Measurements from ENCODE around the gene LRBA.

LRBA gene

DNA sequence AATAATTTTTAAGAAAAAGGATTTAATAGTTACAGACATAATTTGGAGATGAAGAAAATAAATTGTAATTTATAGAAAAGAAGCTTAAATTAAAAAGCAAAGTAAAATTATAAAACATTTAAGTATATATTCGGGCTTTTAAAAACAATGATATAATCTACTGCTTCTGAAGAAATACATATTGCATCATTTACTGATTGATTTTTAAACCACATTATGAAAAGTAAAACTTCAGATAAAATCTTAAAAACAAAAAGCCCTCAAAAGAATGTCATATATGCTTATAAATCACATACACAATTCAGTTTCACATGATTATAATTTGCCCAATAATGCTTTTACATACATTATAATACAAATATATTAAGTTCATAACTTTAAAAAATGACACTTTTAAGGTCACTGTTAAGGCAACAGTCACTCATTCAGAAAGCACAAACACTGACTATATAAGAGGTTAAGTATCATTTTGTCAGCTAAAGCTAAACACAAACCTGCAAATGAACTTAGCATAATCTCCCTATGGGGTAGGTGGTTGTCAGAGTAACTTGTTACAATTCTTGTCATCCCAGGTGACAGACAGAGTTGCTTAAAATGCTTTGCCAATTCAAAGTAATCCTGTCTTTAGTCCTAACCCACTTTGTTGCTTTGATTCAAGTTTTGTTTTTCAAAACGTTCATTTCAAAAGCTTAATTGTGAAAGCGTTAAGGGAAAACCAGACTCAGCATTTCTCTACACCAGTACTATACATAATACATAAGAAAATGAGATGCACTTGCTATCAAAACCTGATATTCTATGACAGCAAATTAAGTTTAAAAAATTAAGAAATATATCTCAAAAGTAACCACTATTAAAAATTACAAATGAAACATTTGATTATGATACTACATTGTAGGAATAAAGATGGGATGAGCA lies 523.7 kb downstream of the LRBA start:
- H3K27ac ChIP-seq = no peak overlapping the region
- TF ChIP-seq, protein P1, sequence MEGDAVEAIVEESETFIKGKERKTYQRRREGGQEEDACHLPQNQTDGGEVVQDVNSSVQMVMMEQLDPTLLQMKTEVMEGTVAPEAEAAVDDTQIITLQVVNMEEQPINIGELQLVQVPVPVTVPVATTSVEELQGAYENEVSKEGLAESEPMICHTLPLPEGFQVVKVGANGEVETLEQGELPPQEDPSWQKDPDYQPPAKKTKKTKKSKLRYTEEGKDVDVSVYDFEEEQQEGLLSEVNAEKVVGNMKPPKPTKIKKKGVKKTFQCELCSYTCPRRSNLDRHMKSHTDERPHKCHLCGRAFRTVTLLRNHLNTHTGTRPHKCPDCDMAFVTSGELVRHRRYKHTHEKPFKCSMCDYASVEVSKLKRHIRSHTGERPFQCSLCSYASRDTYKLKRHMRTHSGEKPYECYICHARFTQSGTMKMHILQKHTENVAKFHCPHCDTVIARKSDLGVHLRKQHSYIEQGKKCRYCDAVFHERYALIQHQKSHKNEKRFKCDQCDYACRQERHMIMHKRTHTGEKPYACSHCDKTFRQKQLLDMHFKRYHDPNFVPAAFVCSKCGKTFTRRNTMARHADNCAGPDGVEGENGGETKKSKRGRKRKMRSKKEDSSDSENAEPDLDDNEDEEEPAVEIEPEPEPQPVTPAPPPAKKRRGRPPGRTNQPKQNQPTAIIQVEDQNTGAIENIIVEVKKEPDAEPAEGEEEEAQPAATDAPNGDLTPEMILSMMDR (conservative IDR thresholded peaks at IDR 0.05) = no peak

GRCh38 chr4:150482581-150482980 lies 532.5 kb downstream of the LRBA start:
- TF ChIP-seq, protein P1 (conservative IDR thresholded peaks at IDR 0.05) = no peak

DNA sequence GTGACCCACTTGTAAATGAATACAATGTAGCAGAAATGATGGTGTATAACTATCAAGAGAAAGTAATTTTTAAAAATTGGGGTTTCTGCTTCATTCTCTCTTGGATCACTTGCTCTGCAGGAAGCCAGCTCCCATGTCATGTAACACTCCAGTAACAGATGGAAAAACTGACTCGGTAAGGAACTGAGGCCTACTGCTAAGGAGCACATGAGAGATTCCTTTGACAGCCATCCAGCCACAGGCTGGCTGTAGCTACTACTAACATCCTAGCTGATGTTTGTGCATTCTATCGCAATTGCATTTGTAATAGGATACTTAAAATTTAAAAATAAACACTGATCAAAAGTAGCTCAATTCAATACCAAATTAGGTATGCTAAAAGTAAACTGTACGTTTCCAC lies 535.4 kb downstream of the LRBA start:
- H3K27ac ChIP-seq = no peak overlapping the region
- TF ChIP-seq, protein P1 (conservative IDR thresholded peaks at IDR 0.05) = no peak

More at GRCh38 chr4:150482581-150482980, 532.5 kb downstream of the LRBA start:
- no peak overlapping the region for H3K27ac ChIP-seq

DNA sequence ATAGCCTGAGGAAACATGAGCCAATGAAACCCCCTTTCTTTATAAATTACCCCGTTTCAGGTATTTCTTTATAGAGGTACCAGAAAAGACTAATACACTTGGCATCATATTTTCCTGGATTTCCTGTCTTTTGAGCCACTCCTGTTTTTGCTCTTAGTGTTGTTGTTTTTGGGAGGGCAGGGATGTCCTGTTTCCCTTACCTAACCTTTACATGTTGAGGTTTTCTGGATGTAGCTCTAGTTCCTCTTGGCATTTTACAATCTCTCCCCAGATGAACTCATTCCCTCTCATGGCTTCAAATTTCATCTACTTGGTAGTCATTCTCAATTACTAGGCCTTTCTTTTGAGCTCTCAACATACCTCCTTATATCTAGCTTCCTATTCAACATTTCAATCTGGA lies 537.2 kb downstream of the LRBA start:
- H3K27ac ChIP-seq = no peak overlapping the region
- TF ChIP-seq, protein P1 (conservative IDR thresholded peaks at IDR 0.05) = no peak

- no peak overlapping the region for H3K27ac ChIP-seq
- TF ChIP-seq, protein P1 (conservative IDR thresholded peaks at IDR 0.05) = no peak
Observed at GRCh38 chr4:150476776-150477175, 538.3 kb downstream of the LRBA start.

- no peak overlapping the region for H3K27ac ChIP-seq
- TF ChIP-seq, protein P1 (conservative IDR thresholded peaks at IDR 0.05) = no peak
Observed at GRCh38 chr4:150475763-150476162, 539.3 kb downstream of the LRBA start.

- TF ChIP-seq, protein P1 (conservative IDR thresholded peaks at IDR 0.05) = no peak
- no peak overlapping the region for H3K27ac ChIP-seq
Observed at GRCh38 chr4:150464523-150464922, 550.6 kb downstream of the LRBA start.
